ENCODE measurements around the gene RNF40.
"Not testable (repeated sequence)": the region's sequence is repeated elsewhere in the genome, so short reads cannot be mapped to it uniquely, and the experiment has no call there.

Gene RNF40

GRCh38 chr16:30793508-30794069 is 31.5 kb downstream of the RNF40 start:
- no peak overlapping the region for H3K9ac ChIP-seq (ENCODE audit: low read depth in 1 of 2, low read length in 2 of 2)
- H3K27me3 ChIP-seq (ENCODE audit: control insufficient read depth in 2 of 2, insufficient read depth in 2 of 2, low read length in 2 of 2), result no peaks in the 10 kb centered on the region
- no peaks in the 10 kb centered on the region for H3K9me3 ChIP-seq (ENCODE audit: control insufficient read depth in 2 of 2, low read length in 2 of 2)
- no peak overlapping the region for H3K4me3 ChIP-seq (ENCODE audit: low read length in 2 of 2)
- H3K4me1 ChIP-seq (ENCODE audit: control insufficient read depth in 2 of 2, insufficient read depth in 2 of 2, low read length in 2 of 2), result no peaks in the 10 kb centered on the region
- H3K27ac ChIP-seq (ENCODE audit: low read depth in 2 of 2, low read length in 2 of 2), result no peak overlapping the region
- no peaks in the 10 kb centered on the region for H3K36me3 ChIP-seq (ENCODE audit: control insufficient read depth in 2 of 2, insufficient read depth in 2 of 2, low read length in 2 of 2)

- no peaks in the 10 kb centered on the region for H3K27me3 ChIP-seq (ENCODE audit: control insufficient read depth in 2 of 2, insufficient read depth in 2 of 2, low read length in 2 of 2)
- no peaks in the 10 kb centered on the region for H3K4me1 ChIP-seq (ENCODE audit: control insufficient read depth in 2 of 2, insufficient read depth in 2 of 2, low read length in 2 of 2)
- no peaks in the 10 kb centered on the region for H3K9me3 ChIP-seq (ENCODE audit: control insufficient read depth in 2 of 2, low read length in 2 of 2)
- H3K4me3 ChIP-seq (ENCODE audit: low read length in 2 of 2), result no peak overlapping the region
- no peak overlapping the region for H3K9ac ChIP-seq (ENCODE audit: low read depth in 1 of 2, low read length in 2 of 2)
- H3K27ac ChIP-seq (ENCODE audit: low read depth in 2 of 2, low read length in 2 of 2), result no peak overlapping the region
- no peaks in the 10 kb centered on the region for H3K36me3 ChIP-seq (ENCODE audit: control insufficient read depth in 2 of 2, insufficient read depth in 2 of 2, low read length in 2 of 2)
Observed at GRCh38 chr16:30794634-30795033, 32.5 kb downstream of the RNF40 start.

GRCh38 chr16:30797670-30798309 is 35.7 kb downstream of the RNF40 start:
- Histone ChIP-seq H3K36me3 (ENCODE audit: control insufficient read depth in 2 of 2, insufficient read depth in 2 of 2, low read length in 2 of 2) (no peaks in the 10 kb centered on the region), H3K4me3 (ENCODE audit: low read length in 2 of 2) (no peak overlapping the region), H3K27ac (ENCODE audit: low read depth in 2 of 2, low read length in 2 of 2) (no peak overlapping the region), H3K9ac (ENCODE audit: low read depth in 1 of 2, low read length in 2 of 2) (no peak overlapping the region), H3K9me3 (ENCODE audit: control insufficient read depth in 2 of 2, low read length in 2 of 2) (no peaks in the 10 kb centered on the region), H3K27me3 (ENCODE audit: control insufficient read depth in 2 of 2, insufficient read depth in 2 of 2, low read length in 2 of 2) (no peaks in the 10 kb centered on the region), H3K4me1 (ENCODE audit: control insufficient read depth in 2 of 2, insufficient read depth in 2 of 2, low read length in 2 of 2) (no peaks in the 10 kb centered on the region)

GRCh38 chr16:30802936-30803335 is 40.8 kb downstream of the RNF40 start:
- H3K27me3 ChIP-seq (ENCODE audit: control insufficient read depth in 2 of 2, insufficient read depth in 2 of 2, low read length in 2 of 2), result no peaks in the 10 kb centered on the region
- H3K9me3 ChIP-seq (ENCODE audit: control insufficient read depth in 2 of 2, low read length in 2 of 2), result no peaks in the 10 kb centered on the region
- no peak overlapping the region for H3K9ac ChIP-seq (ENCODE audit: low read depth in 1 of 2, low read length in 2 of 2)
- no peak overlapping the region for H3K4me3 ChIP-seq (ENCODE audit: low read length in 2 of 2)
- H3K36me3 ChIP-seq (ENCODE audit: control insufficient read depth in 2 of 2, insufficient read depth in 2 of 2, low read length in 2 of 2), result no peaks in the 10 kb centered on the region
- H3K4me1 ChIP-seq (ENCODE audit: control insufficient read depth in 2 of 2, insufficient read depth in 2 of 2, low read length in 2 of 2), result peaks cover 10 to 14% of the 10 kb centered on the region in 2 donors
- H3K27ac ChIP-seq (ENCODE audit: low read depth in 2 of 2, low read length in 2 of 2), result no peak overlapping the region

GRCh38 chr16:30805056-30805369 is 42.9 kb downstream of the RNF40 start:
- Histone ChIP-seq H3K9ac (ENCODE audit: low read depth in 1 of 2, low read length in 2 of 2) (peak overlapping the region; percentile 90 to 92), H3K27ac (ENCODE audit: low read depth in 2 of 2, low read length in 2 of 2) (no peak overlapping the region), H3K9me3 (ENCODE audit: control insufficient read depth in 2 of 2, low read length in 2 of 2) (no peaks in the 10 kb centered on the region), H3K4me1 (ENCODE audit: control insufficient read depth in 2 of 2, insufficient read depth in 2 of 2, low read length in 2 of 2) (peaks cover 10 to 14% of the 10 kb centered on the region in 2 donors), H3K4me3 (ENCODE audit: low read length in 2 of 2) (peak overlapping the region; percentile 84 to 90), H3K27me3 (ENCODE audit: control insufficient read depth in 2 of 2, insufficient read depth in 2 of 2, low read length in 2 of 2) (no peaks in the 10 kb centered on the region), H3K36me3 (ENCODE audit: control insufficient read depth in 2 of 2, insufficient read depth in 2 of 2, low read length in 2 of 2) (no peaks in the 10 kb centered on the region)

- Histone ChIP-seq H3K9me3 (ENCODE audit: control insufficient read depth in 2 of 2, low read length in 2 of 2) (no peaks in the 10 kb centered on the region), H3K9ac (ENCODE audit: low read depth in 1 of 2, low read length in 2 of 2) (peak overlapping the region; percentile 90 to 92), H3K36me3 (ENCODE audit: control insufficient read depth in 2 of 2, insufficient read depth in 2 of 2, low read length in 2 of 2) (no peaks in the 10 kb centered on the region), H3K4me3 (ENCODE audit: low read length in 2 of 2) (peak overlapping the region; percentile 84 to 90), H3K4me1 (ENCODE audit: control insufficient read depth in 2 of 2, insufficient read depth in 2 of 2, low read length in 2 of 2) (peaks cover 10 to 14% of the 10 kb centered on the region in 2 donors), H3K27ac (ENCODE audit: low read depth in 2 of 2, low read length in 2 of 2) (peak overlapping the region; percentile 89 to 90), H3K27me3 (ENCODE audit: control insufficient read depth in 2 of 2, insufficient read depth in 2 of 2, low read length in 2 of 2) (no peaks in the 10 kb centered on the region)
Observed at GRCh38 chr16:30805370-30806169, 43.4 kb downstream of the RNF40 start.

- no peak overlapping the region for H3K4me3 ChIP-seq (ENCODE audit: low read length in 2 of 2)
- H3K27ac ChIP-seq (ENCODE audit: low read depth in 2 of 2, low read length in 2 of 2), result no peak overlapping the region
- peaks cover 10 to 14% of the 10 kb centered on the region in 2 donors for H3K4me1 ChIP-seq (ENCODE audit: control insufficient read depth in 2 of 2, insufficient read depth in 2 of 2, low read length in 2 of 2)
- no peaks in the 10 kb centered on the region for H3K36me3 ChIP-seq (ENCODE audit: control insufficient read depth in 2 of 2, insufficient read depth in 2 of 2, low read length in 2 of 2)
- H3K9ac ChIP-seq (ENCODE audit: low read depth in 1 of 2, low read length in 2 of 2), result no peak overlapping the region
- H3K27me3 ChIP-seq (ENCODE audit: control insufficient read depth in 2 of 2, insufficient read depth in 2 of 2, low read length in 2 of 2), result no peaks in the 10 kb centered on the region
- no peaks in the 10 kb centered on the region for H3K9me3 ChIP-seq (ENCODE audit: control insufficient read depth in 2 of 2, low read length in 2 of 2)
Observed at GRCh38 chr16:30808146-30808545, 46.0 kb downstream of the RNF40 start.

GRCh38 chr16:30808890-30809426 is 46.8 kb downstream of the RNF40 start:
- not testable (repeated sequence) for H3K36me3 ChIP-seq (ENCODE audit: control insufficient read depth in 2 of 2, insufficient read depth in 2 of 2, low read length in 2 of 2); H3K9ac ChIP-seq (ENCODE audit: low read depth in 1 of 2, low read length in 2 of 2); H3K27me3 ChIP-seq (ENCODE audit: control insufficient read depth in 2 of 2, insufficient read depth in 2 of 2, low read length in 2 of 2); H3K27ac ChIP-seq (ENCODE audit: low read depth in 2 of 2, low read length in 2 of 2); H3K9me3 ChIP-seq (ENCODE audit: control insufficient read depth in 2 of 2, low read length in 2 of 2); H3K4me3 ChIP-seq (ENCODE audit: low read length in 2 of 2)
- H3K4me1 ChIP-seq (ENCODE audit: control insufficient read depth in 2 of 2, insufficient read depth in 2 of 2, low read length in 2 of 2), result peaks cover 14 to 18% of the 10 kb centered on the region in 2 donors

GRCh38 chr16:30809675-30810074 is 47.6 kb downstream of the RNF40 start:
- H3K36me3 ChIP-seq (ENCODE audit: control insufficient read depth in 2 of 2, insufficient read depth in 2 of 2, low read length in 2 of 2); H3K27me3 ChIP-seq (ENCODE audit: control insufficient read depth in 2 of 2, insufficient read depth in 2 of 2, low read length in 2 of 2); H3K9ac ChIP-seq (ENCODE audit: low read depth in 1 of 2, low read length in 2 of 2); H3K4me3 ChIP-seq (ENCODE audit: low read length in 2 of 2); H3K9me3 ChIP-seq (ENCODE audit: control insufficient read depth in 2 of 2, low read length in 2 of 2); H3K27ac ChIP-seq (ENCODE audit: low read depth in 2 of 2, low read length in 2 of 2): not testable (repeated sequence)
- H3K4me1 ChIP-seq (ENCODE audit: control insufficient read depth in 2 of 2, insufficient read depth in 2 of 2, low read length in 2 of 2), result peaks cover 16 to 20% of the 10 kb centered on the region in 2 donors

GRCh38 chr16:30813821-30814189 is 51.7 kb downstream of the RNF40 start:
- Histone ChIP-seq H3K9ac (ENCODE audit: low read depth in 1 of 2, low read length in 2 of 2) (peak overlapping the region; percentile 73 to 87), H3K27ac (ENCODE audit: low read depth in 2 of 2, low read length in 2 of 2) (peak overlapping the region; percentile 85 to 89), H3K4me3 (ENCODE audit: low read length in 2 of 2) (peak overlapping the region; percentile 78 to 93), H3K9me3 (ENCODE audit: control insufficient read depth in 2 of 2, low read length in 2 of 2) (no peaks in the 10 kb centered on the region), H3K27me3 (ENCODE audit: control insufficient read depth in 2 of 2, insufficient read depth in 2 of 2, low read length in 2 of 2) (no peaks in the 10 kb centered on the region), H3K36me3 (ENCODE audit: control insufficient read depth in 2 of 2, insufficient read depth in 2 of 2, low read length in 2 of 2) (no peaks in the 10 kb centered on the region), H3K4me1 (ENCODE audit: control insufficient read depth in 2 of 2, insufficient read depth in 2 of 2, low read length in 2 of 2) (peaks cover 9% of the 10 kb centered on the region in 2 donors)
